Measurements from ENCODE around the gene HEG1. TPM values are rescaled to one million over a fixed set of nuclear protein-coding genes. Genes with fewer than 3 reads are reported as not detected.

HEG1 gene
- total RNA-seq, 4 donors from 2014 or later: 13.9 to 30.8 (median 26.5) TPM

GRCh38 chr3:125052624-125053303 is 3.0 kb downstream of the HEG1 start:
- Histone ChIP-seq H3K9me3 (no peaks in the 10 kb centered on the region), H3K27me3 (no peaks in the 10 kb centered on the region), H3K4me1 (peaks cover 81% of the 10 kb centered on the region), H3K4me3 (peak overlapping the region; percentile 75), H3K36me3 (no peaks in the 10 kb centered on the region), H3K27ac (peak overlapping the region; percentile 91)
- 36% methylated on average over 8 of the region's 8 CpGs for WGBS
- TF ChIP-seq POLR2AphosphoS5 (IDR thresholded peaks at IDR 0.05): no peak
- no peak for TF ChIP-seq CTCF (IDR thresholded peaks at IDR 0.05)
- TF ChIP-seq POLR2A (IDR thresholded peaks at IDR 0.05): no peak
- TF ChIP-seq EP300 (IDR thresholded peaks at IDR 0.05): no peak
- no peak for DNase-seq (ENCODE audit: low spot score in 2 of 2)

DNA sequence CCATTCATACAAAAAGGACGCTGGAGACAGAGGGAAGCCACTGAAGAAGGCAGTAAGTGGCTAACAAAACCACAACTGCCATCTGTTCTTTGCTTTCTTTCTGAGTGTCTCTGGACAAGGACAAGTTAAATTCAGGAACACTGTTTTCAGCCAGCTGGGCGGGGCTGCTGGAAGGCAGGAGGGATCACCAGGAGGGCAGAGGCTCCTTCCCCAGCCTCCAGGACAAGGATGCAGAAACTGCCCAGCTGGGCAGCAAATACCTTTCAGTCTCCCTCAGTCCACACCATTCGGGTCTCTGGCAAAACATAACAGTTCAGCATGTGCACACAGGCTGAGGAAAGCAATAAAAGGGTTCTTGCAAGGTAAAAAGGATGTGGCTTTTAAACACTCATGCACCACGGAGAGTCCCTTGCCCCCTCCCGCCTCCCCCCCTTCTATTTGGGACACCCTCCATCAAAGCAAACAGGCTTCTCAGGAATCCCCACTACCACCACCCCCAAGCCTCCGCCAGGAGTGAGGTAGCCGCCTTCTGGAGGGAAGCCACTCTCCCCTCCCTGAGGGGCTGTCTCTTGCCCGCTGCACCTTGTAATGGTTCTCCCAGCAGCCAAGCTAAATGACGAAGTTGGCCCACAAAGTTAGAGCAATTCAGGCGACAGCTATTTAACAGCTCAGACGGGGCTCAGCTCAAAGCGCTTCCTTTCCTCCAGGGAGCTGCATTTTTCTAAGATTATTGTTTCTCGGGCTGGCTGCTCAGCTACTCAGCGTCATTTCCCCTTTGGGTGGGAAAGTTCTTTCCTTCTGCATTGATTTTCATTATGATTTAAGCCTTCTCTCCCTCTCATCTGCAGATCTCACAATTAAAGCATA is 3.8 kb downstream of the HEG1 start:
- no peaks in the 10 kb centered on the region for H3K27me3 ChIP-seq
- peaks cover 78% of the 10 kb centered on the region for H3K4me1 ChIP-seq
- H3K4me3 ChIP-seq: peak overlapping the region; percentile 75
- WGBS: 14% methylated on average over 14 of the region's 14 CpGs
- DNase-seq (ENCODE audit: low spot score in 2 of 2): peak; percentile 83 to 85
- no peaks in the 10 kb centered on the region for H3K36me3 ChIP-seq
- no peak for TF ChIP-seq CTCF (IDR thresholded peaks at IDR 0.05)
- no peak for TF ChIP-seq POLR2A (IDR thresholded peaks at IDR 0.05)
- no peak for TF ChIP-seq POLR2AphosphoS5 (IDR thresholded peaks at IDR 0.05)
- TF ChIP-seq EP300 (IDR thresholded peaks at IDR 0.05): no peak
- H3K9me3 ChIP-seq: no peaks in the 10 kb centered on the region
- H3K27ac ChIP-seq: peak overlapping the region; percentile 91

GRCh38 chr3:125051205-125051604 is 4.6 kb downstream of the HEG1 start:
- no peak overlapping the region for H3K27ac ChIP-seq
- H3K36me3 ChIP-seq: no peaks in the 10 kb centered on the region
- no peak overlapping the region for H3K4me3 ChIP-seq
- H3K4me1 ChIP-seq: peaks cover 77% of the 10 kb centered on the region
- H3K9me3 ChIP-seq: no peaks in the 10 kb centered on the region
- no peaks in the 10 kb centered on the region for H3K27me3 ChIP-seq
- 69% methylated on average over 7 of the region's 7 CpGs for WGBS
- no peak for DNase-seq (ENCODE audit: low spot score in 2 of 2)
- TF ChIP-seq CTCF (IDR thresholded peaks at IDR 0.05) (no peak), EP300 (IDR thresholded peaks at IDR 0.05) (no peak), POLR2AphosphoS5 (IDR thresholded peaks at IDR 0.05) (no peak), POLR2A (IDR thresholded peaks at IDR 0.05) (no peak)

GRCh38 chr3:125050488-125051090 is 5.2 kb downstream of the HEG1 start:
- Histone ChIP-seq H3K27me3 (no peaks in the 10 kb centered on the region), H3K27ac (no peak overlapping the region)

More at GRCh38 chr3:125050488-125051090, 5.2 kb downstream of the HEG1 start:
- WGBS: 69% methylated on average over 6 of the region's 6 CpGs
- no peak for DNase-seq (ENCODE audit: low spot score in 2 of 2)
- peaks cover 76% of the 10 kb centered on the region for H3K4me1 ChIP-seq
- TF ChIP-seq EP300 (IDR thresholded peaks at IDR 0.05): no peak
- TF ChIP-seq POLR2A (IDR thresholded peaks at IDR 0.05): no peak
- no peak for TF ChIP-seq POLR2AphosphoS5 (IDR thresholded peaks at IDR 0.05)
- TF ChIP-seq CTCF (IDR thresholded peaks at IDR 0.05): no peak
- no peak overlapping the region for H3K4me3 ChIP-seq
- no peaks in the 10 kb centered on the region for H3K36me3 ChIP-seq
- no peaks in the 10 kb centered on the region for H3K9me3 ChIP-seq
